Activated CD4-positive, alpha-beta memory T cell treated with anti-CD3 and anti-CD28 coated beads for 36 hours (primary cell): Measurements from ENCODE around the gene SHQ1. TPM values are rescaled to one million over a fixed set of nuclear protein-coding genes. Genes with fewer than 3 reads are reported as not detected.
"Not testable (repeated sequence)": the region's sequence is repeated elsewhere in the genome, so short reads cannot be mapped to it uniquely, and the experiment has no call there.

Experiments used
- CTCF ChIA-PET: fragments of 350-600 bp; sonication (Branson Sonifier 250); formaldehyde crosslinking; loops from one replicate; lab custom pipeline; 2021; ENCODE audit warnings: antibody characterized with exemption, inconsistent platforms; lab: Charles Lee
- POLR2A ChIA-PET: fragments of 350-600 bp; sonication (Branson Sonifier 250); formaldehyde crosslinking; loops from one replicate; lab custom pipeline; 2021; ENCODE audit warnings: antibody characterized with exemption; lab: Charles Lee
- DNase-seq: peaks from one replicate; pipeline ENCODE4 v3.0.0-alpha.2; 2020
- H3K27ac Mint-ChIP-seq: one replicate; pipeline ENCODE4 v1.8.0; 2021; ENCODE audit warnings: mixed read lengths
- H3K27me3 Mint-ChIP-seq: one replicate; pipeline ENCODE4 v1.8.0; 2021; ENCODE audit warnings: mixed read lengths
- H3K36me3 Mint-ChIP-seq: one replicate; pipeline ENCODE4 v1.8.0; 2021; ENCODE audit warnings: mixed read lengths
- H3K4me1 Mint-ChIP-seq: one replicate; pipeline ENCODE4 v1.8.0; 2021; ENCODE audit warnings: low read depth, mixed read lengths
- H3K4me3 Mint-ChIP-seq: one replicate; pipeline ENCODE4 v1.8.0; 2021; ENCODE audit warnings: mild to moderate bottlenecking, mixed read lengths
- H3K9me3 Mint-ChIP-seq: one replicate; pipeline ENCODE4 v1.8.0; 2021; ENCODE audit warnings: mixed read lengths
- intact Hi-C: fragments of 100-400 bp; cut with micrococcal nuclease; formaldehyde crosslinking; loops from one replicate; pipeline ENCODE4 v1.15.1; 2023
- total RNA-seq, 2 experiments: library from RNA; stranded (reverse); gene quantifications; one replicate each; pipeline ENCODE4 v1.2.3, GENCODE V29; 2021

Gene SHQ1
- total RNA-seq, 2 experiments from 2014 or later = 27.9 to 30.1 TPM

GRCh38 chr3:72794079-72794478 lies 54.2 kb downstream of the SHQ1 start:
- H3K9me3 Mint-ChIP-seq = no peaks in the 10 kb centered on the region
- H3K4me3 Mint-ChIP-seq = no peak overlapping the region
- DNase-seq = no peak
- CTCF ChIA-PET = interaction anchor here (1.5 kb wide), 1 partner anchor 128 kb away, joined by 5 read pairs; no protein-coding TSS in a partner anchor
- no peak overlapping the region for H3K27ac Mint-ChIP-seq
- H3K36me3 Mint-ChIP-seq = peaks cover 38% of the 10 kb centered on the region
- POLR2A ChIA-PET = no interaction called here
- H3K4me1 Mint-ChIP-seq = peaks cover 9% of the 10 kb centered on the region
- intact Hi-C loops = no loop called here
- H3K27me3 Mint-ChIP-seq = no peaks in the 10 kb centered on the region

DNA sequence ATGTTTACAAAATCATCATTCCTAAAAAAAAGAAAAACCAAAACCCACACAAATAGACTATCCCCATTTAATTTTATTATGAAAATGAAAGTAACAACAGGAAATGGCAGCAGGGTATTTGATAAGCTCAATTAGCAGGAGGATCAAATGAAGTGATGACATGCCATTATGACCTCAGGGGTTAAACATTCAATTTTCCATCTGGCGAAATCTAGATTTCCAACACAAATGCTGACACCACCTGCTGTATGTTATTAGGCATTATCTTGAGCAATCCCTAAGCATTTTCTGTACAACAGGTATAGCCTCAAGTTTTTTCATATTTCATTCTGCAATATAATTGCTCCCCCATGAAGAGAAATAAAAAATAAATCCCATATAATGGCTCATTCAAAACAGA lies 57.1 kb downstream of the SHQ1 start:
- no peaks in the 10 kb centered on the region for H3K9me3 Mint-ChIP-seq
- H3K27ac Mint-ChIP-seq = no peak overlapping the region
- H3K36me3 Mint-ChIP-seq = peaks cover 31% of the 10 kb centered on the region
- H3K4me1 Mint-ChIP-seq = peaks cover 9% of the 10 kb centered on the region
- ChIA-PET CTCF (no interaction called here), POLR2A (no interaction called here)
- DNase-seq = no peak
- no peaks in the 10 kb centered on the region for H3K27me3 Mint-ChIP-seq
- intact Hi-C loops = no loop called here
- H3K4me3 Mint-ChIP-seq = no peak overlapping the region

DNA sequence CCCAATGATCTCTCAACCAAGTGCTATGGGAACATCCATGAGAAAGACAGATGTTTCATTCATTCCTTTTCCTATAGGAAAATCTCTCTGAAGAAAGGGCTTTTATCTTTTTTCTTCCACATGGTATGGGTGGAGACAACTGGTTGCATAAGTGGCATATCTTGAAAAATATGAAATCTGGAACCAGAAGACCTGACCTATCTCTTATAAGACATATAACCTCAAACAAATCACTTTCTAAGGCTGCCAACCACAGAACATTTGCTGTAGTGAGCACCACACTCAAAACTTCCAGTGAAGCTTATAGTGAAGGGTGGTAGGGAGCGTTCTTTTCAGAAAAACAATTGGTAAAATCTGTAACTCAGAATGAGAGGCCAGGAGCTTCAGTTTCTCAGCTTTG lies 58.5 kb downstream of the SHQ1 start:
- H3K4me1 Mint-ChIP-seq = peaks cover 9% of the 10 kb centered on the region
- CTCF ChIA-PET = no interaction called here
- H3K36me3 Mint-ChIP-seq = peaks cover 21% of the 10 kb centered on the region
- POLR2A ChIA-PET = no interaction called here
- no peaks in the 10 kb centered on the region for H3K9me3 Mint-ChIP-seq
- no peak overlapping the region for H3K27ac Mint-ChIP-seq
- intact Hi-C loops = no loop called here
- DNase-seq = no peak
- no peak overlapping the region for H3K4me3 Mint-ChIP-seq
- no peaks in the 10 kb centered on the region for H3K27me3 Mint-ChIP-seq

DNA sequence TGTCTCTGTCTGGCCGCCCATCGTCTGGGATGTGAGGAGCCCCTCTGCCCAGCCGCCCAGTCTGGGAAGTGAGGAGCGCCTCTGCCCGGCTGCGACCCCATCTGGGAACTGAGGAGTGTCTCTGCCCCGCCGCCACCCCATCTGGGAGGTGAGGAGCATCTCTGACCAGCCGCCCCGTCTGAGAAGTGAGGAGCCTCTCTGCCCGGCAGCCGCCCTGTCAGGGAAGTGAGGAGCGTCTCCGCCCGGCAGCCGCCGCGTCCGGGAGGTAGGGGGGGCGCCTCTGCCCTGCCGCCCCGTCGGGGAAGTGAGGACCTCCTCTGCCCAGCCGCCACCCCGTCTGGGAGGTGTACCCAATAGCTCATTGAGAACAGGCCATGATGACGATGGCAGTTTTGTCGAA lies 60.0 kb downstream of the SHQ1 start:
- intact Hi-C loops, H3K27me3 Mint-ChIP-seq: not testable (repeated sequence)

DNA sequence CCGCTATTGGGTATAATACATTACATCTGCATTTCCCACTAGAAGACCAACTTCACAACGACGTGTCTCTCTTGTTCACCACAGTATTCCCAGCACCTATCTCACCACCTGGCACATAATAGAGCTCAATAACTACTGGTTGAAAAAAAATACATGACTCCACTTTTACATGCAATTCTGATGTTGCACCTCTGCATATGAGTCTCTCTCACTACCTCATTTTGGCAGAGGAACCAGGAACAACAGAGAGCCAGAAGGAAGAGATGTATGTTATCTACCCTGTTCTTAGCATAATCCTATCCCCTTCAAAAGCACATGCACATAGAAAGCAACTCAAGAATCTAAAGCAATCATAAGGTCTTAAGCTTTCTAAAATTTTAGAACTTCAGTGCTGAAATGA lies 61.6 kb downstream of the SHQ1 start:
- H3K27me3 Mint-ChIP-seq = no peaks in the 10 kb centered on the region
- intact Hi-C loops = no loop called here
- H3K4me1 Mint-ChIP-seq = peaks cover 9% of the 10 kb centered on the region
- no peak for DNase-seq
- H3K9me3 Mint-ChIP-seq = no peaks in the 10 kb centered on the region
- no peak overlapping the region for H3K27ac Mint-ChIP-seq
- peaks cover 13% of the 10 kb centered on the region for H3K36me3 Mint-ChIP-seq
- ChIA-PET CTCF (interaction anchor here (1.0 kb wide), 1 partner anchor 121 kb away, joined by 3 read pairs; no protein-coding TSS in a partner anchor), POLR2A (no interaction called here)
- H3K4me3 Mint-ChIP-seq = no peak overlapping the region

More for the DNA sequence above, 60.0 kb downstream of the SHQ1 start:
- H3K4me3 Mint-ChIP-seq, H3K4me1 Mint-ChIP-seq, CTCF ChIA-PET, H3K9me3 Mint-ChIP-seq, DNase-seq, POLR2A ChIA-PET, H3K27ac Mint-ChIP-seq: not testable (repeated sequence)
- H3K36me3 Mint-ChIP-seq = peaks cover 24% of the 10 kb centered on the region

- no peaks in the 10 kb centered on the region for H3K27me3 Mint-ChIP-seq
- CTCF ChIA-PET = no interaction called here
- DNase-seq = no peak
- H3K9me3 Mint-ChIP-seq = no peaks in the 10 kb centered on the region
- H3K27ac Mint-ChIP-seq = no peak overlapping the region
- no peak overlapping the region for H3K4me3 Mint-ChIP-seq
- POLR2A ChIA-PET = no interaction called here
- no peaks in the 10 kb centered on the region for H3K4me1 Mint-ChIP-seq
- H3K36me3 Mint-ChIP-seq = peaks cover 13% of the 10 kb centered on the region
- intact Hi-C loops = no loop called here
These were observed 64.0 kb downstream of the SHQ1 start for GRCh38 chr3:72784226-72784625.

GRCh38 chr3:72782521-72782920 lies 65.7 kb downstream of the SHQ1 start:
- Mint-ChIP-seq H3K4me1 (no peaks in the 10 kb centered on the region), H3K36me3 (peaks cover 15% of the 10 kb centered on the region), H3K27me3 (no peaks in the 10 kb centered on the region), H3K27ac (no peak overlapping the region), H3K9me3 (no peaks in the 10 kb centered on the region), H3K4me3 (no peak overlapping the region)
- ChIA-PET CTCF (no interaction called here), POLR2A (no interaction called here)
- no peak for DNase-seq
- intact Hi-C loops = no loop called here

DNA sequence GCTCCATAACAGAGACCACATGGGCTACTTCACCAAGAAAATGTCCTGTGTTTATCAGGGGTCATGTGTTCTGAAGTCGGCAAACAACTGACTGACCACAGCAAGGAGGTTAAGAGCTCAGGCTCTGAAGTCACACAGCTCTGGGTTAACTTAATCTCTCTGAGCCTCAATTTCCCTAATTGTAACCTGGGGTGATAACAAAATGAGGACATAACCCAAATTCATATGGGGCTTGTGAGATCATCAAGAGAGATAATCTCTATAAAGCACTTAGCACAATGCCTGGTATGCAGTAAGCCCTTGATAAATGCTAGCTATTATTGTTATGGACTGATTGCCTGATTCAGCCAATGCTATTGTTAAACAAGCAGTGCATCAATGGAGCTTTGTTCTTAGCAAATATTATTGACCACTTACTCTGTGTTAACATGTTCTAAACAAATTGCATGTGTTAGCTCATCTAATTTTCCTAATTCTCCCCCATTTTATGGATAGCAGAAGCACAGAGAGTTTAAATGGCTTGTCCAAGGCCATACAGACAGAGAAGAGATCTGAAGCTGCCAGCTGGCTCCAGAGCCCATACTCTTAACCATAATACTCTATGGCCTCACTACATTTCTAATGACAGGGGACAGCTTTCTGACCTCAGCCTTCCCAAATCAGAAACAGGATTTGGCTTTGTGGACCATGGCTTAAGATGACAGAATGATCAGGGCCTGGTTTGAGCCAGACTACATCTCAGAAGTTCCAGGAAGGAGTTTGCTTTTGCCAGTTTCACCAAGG lies 78.3 kb downstream of the SHQ1 start:
- intact Hi-C loops = no loop called here
- H3K9me3 Mint-ChIP-seq = no peaks in the 10 kb centered on the region
- CTCF ChIA-PET = no interaction called here
- no peak overlapping the region for H3K27ac Mint-ChIP-seq
- no peaks in the 10 kb centered on the region for H3K27me3 Mint-ChIP-seq
- POLR2A ChIA-PET = no interaction called here
- no peaks in the 10 kb centered on the region for H3K4me1 Mint-ChIP-seq
- H3K4me3 Mint-ChIP-seq = no peak overlapping the region
- no peak for DNase-seq
- H3K36me3 Mint-ChIP-seq = peaks cover 9% of the 10 kb centered on the region

DNA sequence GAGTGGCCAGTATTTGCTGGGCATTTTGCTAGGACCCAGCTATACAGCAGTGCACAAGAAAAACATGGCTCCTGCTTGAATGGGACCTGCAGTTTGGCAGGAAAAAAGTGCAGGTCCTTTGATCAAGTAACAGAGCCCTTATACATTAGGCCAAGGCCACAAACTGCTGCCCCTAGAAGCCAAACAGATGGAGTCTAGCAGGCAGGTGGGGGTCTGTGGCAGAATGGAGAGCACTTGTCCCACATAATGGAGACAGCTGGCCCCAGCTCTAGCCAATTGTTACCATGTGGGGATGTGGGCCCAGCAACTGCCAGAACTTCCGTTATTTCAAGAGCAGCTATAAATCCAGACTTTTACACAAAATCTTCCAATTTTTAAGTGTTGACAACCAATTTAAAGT lies 79.3 kb downstream of the SHQ1 start:
- H3K9me3 Mint-ChIP-seq = no peaks in the 10 kb centered on the region
- ChIA-PET POLR2A (interaction anchor here (1.0 kb wide), 1 partner anchor 38 kb away, joined by 3 read pairs; no protein-coding TSS in a partner anchor), CTCF (interaction anchor here (0.6 kb wide), 1 partner anchor 146 kb away, joined by 3 read pairs; no protein-coding TSS in a partner anchor)
- H3K4me3 Mint-ChIP-seq = no peak overlapping the region
- intact Hi-C loops = no loop called here
- H3K4me1 Mint-ChIP-seq = no peaks in the 10 kb centered on the region
- H3K36me3 Mint-ChIP-seq = peaks cover 10% of the 10 kb centered on the region
- no peak overlapping the region for H3K27ac Mint-ChIP-seq
- no peaks in the 10 kb centered on the region for H3K27me3 Mint-ChIP-seq
- DNase-seq = no peak

- intact Hi-C loops = no loop called here
- ChIA-PET POLR2A (interaction anchor here (1.0 kb wide), 1 partner anchor 39 kb away, joined by 3 read pairs; no protein-coding TSS in a partner anchor), CTCF (interaction anchor here (0.6 to 1.4 kb wide), 3 partner anchors 53 to 147 kb away, joined by 3 read pairs; no protein-coding TSS in a partner anchor)
- Mint-ChIP-seq H3K27me3 (no peaks in the 10 kb centered on the region), H3K36me3 (peaks cover 13% of the 10 kb centered on the region), H3K4me1 (no peaks in the 10 kb centered on the region), H3K4me3 (no peak overlapping the region), H3K9me3 (no peaks in the 10 kb centered on the region), H3K27ac (no peak overlapping the region)
- DNase-seq = no peak
These were observed 79.8 kb downstream of the SHQ1 start for GRCh38 chr3:72768481-72768880.

DNA sequence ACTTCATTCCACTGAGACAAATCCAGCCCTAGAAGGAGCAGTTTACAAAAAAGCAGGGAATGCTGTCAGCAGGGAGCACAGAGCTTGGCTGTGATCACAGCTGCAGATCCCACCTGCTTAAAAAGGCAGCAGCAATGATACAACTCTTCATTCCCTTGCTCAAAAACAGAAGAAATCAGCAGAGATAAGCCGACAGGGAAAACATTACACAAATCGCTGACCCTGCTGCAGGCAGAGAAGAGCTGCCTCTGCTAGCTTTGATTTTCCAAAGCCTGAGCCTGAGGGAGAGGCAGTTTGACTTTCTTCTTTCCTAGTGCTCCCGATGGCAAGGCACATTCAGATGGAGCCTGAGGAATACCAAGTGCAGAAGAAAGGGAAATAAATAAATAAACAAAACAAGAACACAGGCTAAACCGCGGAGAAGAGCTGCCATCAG lies 80.2 kb downstream of the SHQ1 start:
- Mint-ChIP-seq H3K27ac (no peak overlapping the region), H3K4me3 (no peak overlapping the region), H3K27me3 (no peaks in the 10 kb centered on the region), H3K4me1 (no peaks in the 10 kb centered on the region), H3K36me3 (peaks cover 13% of the 10 kb centered on the region), H3K9me3 (no peaks in the 10 kb centered on the region)
- no peak for DNase-seq
- ChIA-PET CTCF (interaction anchor here (0.9 to 1.4 kb wide), 2 partner anchors 54 to 58 kb away, joined by 3 read pairs; no protein-coding TSS in a partner anchor), POLR2A (interaction anchor here (1.0 kb wide), 1 partner anchor 39 kb away, joined by 3 read pairs; no protein-coding TSS in a partner anchor)
- intact Hi-C loops = no loop called here

GRCh38 chr3:72766866-72767265 lies 81.4 kb downstream of the SHQ1 start:
- H3K4me1 Mint-ChIP-seq = no peaks in the 10 kb centered on the region
- no peak overlapping the region for H3K4me3 Mint-ChIP-seq
- peaks cover 17% of the 10 kb centered on the region for H3K36me3 Mint-ChIP-seq
- no peaks in the 10 kb centered on the region for H3K9me3 Mint-ChIP-seq
- ChIA-PET CTCF (interaction anchor here (1.4 kb wide), 1 partner anchor 55 kb away, joined by 3 read pairs; no protein-coding TSS in a partner anchor), POLR2A (no interaction called here)
- H3K27ac Mint-ChIP-seq = no peak overlapping the region
- no peaks in the 10 kb centered on the region for H3K27me3 Mint-ChIP-seq
- no peak for DNase-seq
- intact Hi-C loops = no loop called here
